GM12801 (cell line): ENCODE results near the gene CCDC91.

ENCODE experiments used
- TF ChIP-seq, protein P1 (sequence below): IDR thresholded peaks from one replicate; pipeline ENCODE4 v1.5.1; 2011; ENCODE audit warnings: control low read depth; ENCODE audit not compliant: insufficient read length; ENCODE audit errors: extremely low read depth

The CCDC91 gene

DNA sequence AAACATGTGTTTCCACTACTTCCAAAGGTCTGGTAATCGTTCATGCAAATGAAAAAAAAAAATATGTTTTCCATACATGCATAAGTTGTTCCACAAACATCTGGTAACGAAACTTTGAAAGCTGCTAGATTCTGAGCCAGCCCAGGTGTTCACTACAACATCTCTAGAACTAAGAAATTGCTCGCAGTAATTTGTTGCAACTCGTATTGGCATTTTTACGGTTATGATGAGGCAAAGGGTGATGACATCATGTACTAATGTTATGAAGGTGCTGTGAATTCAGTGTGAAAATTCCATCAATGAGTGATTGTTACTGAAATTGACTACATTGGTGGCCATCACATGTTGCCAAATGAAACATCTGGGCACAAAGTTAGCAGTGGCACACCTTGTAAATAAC is 31.9 kb upstream of the CCDC91 start:
- TF ChIP-seq, protein P1, sequence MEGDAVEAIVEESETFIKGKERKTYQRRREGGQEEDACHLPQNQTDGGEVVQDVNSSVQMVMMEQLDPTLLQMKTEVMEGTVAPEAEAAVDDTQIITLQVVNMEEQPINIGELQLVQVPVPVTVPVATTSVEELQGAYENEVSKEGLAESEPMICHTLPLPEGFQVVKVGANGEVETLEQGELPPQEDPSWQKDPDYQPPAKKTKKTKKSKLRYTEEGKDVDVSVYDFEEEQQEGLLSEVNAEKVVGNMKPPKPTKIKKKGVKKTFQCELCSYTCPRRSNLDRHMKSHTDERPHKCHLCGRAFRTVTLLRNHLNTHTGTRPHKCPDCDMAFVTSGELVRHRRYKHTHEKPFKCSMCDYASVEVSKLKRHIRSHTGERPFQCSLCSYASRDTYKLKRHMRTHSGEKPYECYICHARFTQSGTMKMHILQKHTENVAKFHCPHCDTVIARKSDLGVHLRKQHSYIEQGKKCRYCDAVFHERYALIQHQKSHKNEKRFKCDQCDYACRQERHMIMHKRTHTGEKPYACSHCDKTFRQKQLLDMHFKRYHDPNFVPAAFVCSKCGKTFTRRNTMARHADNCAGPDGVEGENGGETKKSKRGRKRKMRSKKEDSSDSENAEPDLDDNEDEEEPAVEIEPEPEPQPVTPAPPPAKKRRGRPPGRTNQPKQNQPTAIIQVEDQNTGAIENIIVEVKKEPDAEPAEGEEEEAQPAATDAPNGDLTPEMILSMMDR: no peak

DNA sequence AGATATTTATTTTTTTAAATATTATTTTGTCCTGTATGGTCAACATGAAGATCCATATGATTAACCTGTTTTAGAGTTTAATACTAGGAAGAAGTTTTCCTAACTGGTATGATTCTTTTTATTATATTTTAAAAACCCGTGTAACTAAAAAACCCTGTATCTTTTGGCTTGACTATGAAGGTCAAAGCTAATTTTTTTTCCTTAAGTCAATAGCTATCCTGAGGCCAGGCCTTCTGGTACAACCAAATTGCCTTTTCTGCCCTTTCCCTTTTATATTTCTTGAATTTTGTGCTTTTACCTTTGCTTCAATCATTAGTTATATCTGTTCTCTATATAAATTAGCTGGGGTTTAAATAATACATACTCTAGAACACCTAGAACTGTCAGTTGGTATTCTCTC is 30.6 kb upstream of the CCDC91 start:
- TF ChIP-seq, protein P1: no peak

DNA sequence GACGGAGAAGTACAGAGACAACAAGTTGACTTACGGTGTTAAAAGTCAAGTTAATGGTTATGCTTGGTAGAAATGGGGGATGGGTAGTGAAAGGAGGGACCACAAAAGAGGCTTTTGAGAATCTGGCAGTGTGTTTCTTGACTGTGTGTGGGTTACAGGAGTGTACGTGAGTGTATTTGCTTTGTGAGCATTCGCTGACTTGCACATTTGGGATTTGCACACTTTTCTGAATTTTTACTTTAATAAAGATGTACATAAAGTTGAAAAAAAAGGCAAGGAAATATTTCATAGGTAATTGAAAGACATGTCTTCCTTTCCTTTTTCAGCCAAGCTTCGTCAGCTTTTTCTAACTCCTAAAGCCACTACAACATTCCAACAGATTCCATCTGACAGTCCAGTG is 28.6 kb upstream of the CCDC91 start:
- TF ChIP-seq, protein P1: no peak

DNA sequence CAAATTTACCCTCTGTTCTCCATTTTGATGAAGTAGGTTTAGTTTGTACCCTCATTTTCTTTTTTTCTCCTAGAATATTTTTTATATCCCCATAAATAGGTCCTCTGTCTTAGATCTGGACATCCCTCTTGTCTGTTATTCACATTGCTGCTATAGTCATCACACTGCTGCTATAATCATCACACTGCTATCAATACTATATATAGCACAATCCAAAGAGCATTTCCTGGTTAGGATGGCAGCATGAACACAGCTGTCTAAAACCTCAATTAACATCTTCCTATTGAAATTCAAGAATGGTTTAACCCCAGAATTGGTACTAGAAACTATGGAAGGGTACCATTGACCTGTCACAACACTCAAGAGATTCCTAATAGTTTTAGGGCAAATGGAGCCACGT is 27.6 kb upstream of the CCDC91 start:
- TF ChIP-seq, protein P1: no peak

DNA sequence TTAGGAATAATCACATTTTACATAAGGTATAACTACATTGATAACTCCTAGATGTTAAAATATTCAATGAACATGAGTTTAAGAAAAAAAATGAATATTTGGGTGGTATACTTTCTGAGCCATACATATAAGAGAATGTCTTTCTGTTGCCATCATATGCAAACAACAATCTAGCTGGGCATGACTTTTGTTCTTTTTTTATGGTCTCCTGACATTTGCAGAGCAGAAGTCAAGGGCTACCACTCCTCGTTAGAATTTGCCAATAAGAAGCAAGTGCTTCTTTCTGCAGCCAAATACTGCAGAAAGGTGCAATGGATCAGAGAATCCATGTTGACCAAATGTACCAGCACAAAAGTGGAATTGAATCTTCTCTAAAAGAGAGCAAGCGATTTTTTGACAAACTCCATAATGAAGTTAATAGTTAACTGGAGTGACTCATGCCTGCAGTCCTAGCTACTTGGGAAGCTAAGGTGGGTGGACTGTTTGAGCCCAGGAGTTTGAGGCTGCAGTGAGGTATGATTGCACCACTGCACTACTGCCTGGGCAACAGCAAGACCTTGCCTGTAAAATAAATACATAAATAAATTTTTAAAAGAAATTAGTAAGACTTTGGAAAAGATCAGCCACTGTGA is 25.5 kb upstream of the CCDC91 start:
- TF ChIP-seq, protein P1: no peak

DNA sequence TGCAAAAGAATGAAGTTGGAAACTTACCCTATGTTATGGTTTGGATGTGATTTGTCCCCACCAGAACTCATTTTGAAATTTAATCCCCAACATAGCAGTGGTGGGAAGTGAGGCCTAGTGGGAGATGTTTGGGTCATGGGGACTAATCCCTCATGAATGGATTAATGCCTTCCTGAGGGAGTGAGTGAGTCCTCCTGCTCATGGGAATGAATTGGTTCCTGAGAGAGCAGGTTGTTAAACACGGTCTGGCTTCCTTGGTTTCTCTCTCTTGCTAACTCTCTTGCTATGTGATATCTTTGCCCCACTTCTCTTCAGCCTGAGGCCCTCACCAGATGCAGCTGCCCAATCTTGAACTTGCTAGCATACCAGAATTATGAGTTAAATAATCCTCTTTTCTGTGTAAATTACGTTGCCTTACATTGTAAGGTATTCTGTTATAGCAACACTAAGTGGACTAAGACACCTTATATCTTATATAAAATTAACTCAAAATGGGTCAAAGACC is 22.2 kb upstream of the CCDC91 start:
- TF ChIP-seq, protein P1: no peak

DNA sequence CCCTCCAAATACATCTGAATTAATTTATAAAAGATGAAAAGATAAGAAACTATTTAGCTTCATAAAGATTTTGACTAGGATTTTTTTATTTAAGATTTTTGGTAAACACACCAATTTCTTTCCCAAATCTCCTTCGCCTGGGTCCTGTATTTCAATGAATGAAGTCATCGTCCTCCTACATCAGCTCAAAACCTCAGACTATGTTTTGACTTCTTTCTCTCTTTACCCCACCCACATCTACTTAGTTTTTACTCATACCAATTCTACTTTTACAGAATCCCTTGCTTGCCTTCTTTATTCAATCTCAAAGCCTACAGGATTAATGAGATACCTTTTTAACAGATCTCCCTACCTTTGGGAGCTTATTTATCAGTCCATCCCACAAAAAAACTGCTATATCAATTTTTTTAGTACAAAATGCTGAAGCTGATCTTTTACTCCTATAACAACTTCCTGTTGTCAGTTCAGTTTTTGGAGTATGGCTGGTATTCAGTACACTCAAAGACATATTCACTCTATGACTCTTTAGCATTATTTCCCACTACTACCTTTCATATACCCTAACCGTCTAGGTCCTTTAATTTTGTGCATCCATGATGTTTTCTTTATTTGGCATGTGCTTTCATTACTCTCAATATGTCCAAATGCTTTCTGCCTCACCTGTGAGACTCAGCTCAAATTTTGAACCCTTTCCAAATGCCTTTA is 18.7 kb upstream of the CCDC91 start:
- TF ChIP-seq, protein P1: no peak
